HUES48 (cell line): ENCODE data around the gene DAB1.

ENCODE experiments used
- H3K27ac ChIP-seq: one replicate; pipeline ENCODE4 v1.7.0; 2013; ENCODE audit warnings: low read depth, low read length, inconsistent platforms
- H3K27me3 ChIP-seq: 2 replicates; pipeline ENCODE4 v1.6.1; 2013; ENCODE audit warnings: mild to moderate bottlenecking, low read length; ENCODE audit not compliant: control insufficient read depth, insufficient read depth
- H3K36me3 ChIP-seq: 2 replicates; pipeline ENCODE4 v1.6.1; 2013; ENCODE audit warnings: low read length; ENCODE audit not compliant: control insufficient read depth, insufficient read depth
- H3K4me1 ChIP-seq: 2 replicates; pipeline ENCODE4 v1.6.1; 2013; ENCODE audit warnings: mild to moderate bottlenecking, low read length; ENCODE audit not compliant: control insufficient read depth, insufficient read depth
- H3K4me3 ChIP-seq: 2 replicates; pipeline ENCODE4 v1.5.1; 2013; ENCODE audit warnings: mild to moderate bottlenecking, low read depth, low read length
- H3K9ac ChIP-seq: 2 replicates; pipeline ENCODE4 v1.6.1; 2013; ENCODE audit warnings: mild to moderate bottlenecking, low read depth, low read length, moderate library complexity
- H3K9me3 ChIP-seq: 2 replicates; pipeline ENCODE4 v1.6.1; 2013; ENCODE audit warnings: low read length; ENCODE audit not compliant: control insufficient read depth, insufficient read depth

DAB1 gene

DNA sequence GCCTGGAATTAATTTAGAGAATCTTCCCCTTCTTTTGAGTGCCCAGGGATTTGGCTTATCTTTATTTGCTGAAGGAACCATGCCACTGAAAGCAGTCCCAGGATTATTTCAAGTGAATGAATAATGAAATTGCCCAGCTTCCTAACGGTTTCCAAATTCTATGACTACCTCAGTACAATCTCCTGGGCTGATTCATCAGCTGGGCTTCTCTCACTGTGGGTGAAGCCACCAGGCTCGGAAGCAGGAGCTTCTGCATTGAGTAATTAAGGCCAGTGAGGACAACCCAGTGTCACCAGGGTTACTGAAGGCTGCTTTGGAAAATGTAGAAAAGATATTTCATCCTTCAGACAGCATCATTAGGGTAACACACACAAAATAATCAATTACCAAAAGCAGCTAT is 169.8 kb downstream of the DAB1 start:
- H3K27ac ChIP-seq = no peak overlapping the region
- H3K9me3 ChIP-seq = no peaks in the 10 kb centered on the region
- no peaks in the 10 kb centered on the region for H3K36me3 ChIP-seq
- no peak overlapping the region for H3K9ac ChIP-seq
- H3K4me3 ChIP-seq = no peak overlapping the region
- no peaks in the 10 kb centered on the region for H3K27me3 ChIP-seq
- H3K4me1 ChIP-seq = no peaks in the 10 kb centered on the region

DNA sequence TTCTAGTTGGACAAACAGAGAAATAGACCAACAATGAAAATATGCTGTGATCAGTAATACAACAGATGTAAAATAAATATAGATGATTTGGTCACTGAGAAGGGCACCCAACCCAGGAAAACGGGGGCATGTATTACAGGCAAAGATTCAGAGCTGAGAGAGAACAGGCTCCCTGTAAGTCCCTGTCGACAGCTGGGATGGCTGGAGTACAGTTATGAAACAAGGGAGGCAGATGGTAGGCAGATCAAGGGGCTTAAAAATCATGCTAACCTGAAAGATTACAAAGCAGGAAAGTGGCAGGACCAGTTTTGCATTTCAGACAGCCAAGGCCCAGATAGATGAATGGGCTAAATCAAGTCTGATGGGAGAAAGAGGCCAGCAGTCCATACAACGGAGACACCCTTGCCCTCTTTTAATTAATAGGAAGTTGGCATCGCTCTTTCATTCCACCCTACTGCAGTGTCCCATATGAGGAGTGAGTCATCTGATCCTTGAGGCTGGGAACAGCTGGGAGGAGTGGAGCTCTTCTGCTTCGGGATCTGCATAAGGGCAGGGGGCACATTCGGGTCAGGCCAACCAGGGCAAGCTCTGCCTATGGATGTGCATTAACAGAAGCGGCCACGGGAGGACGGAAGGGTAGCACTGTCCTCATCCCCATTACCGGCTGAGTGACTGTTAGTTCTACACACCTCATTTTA is 171.1 kb downstream of the DAB1 start:
- Histone ChIP-seq H3K36me3 (no peaks in the 10 kb centered on the region), H3K27ac (no peak overlapping the region), H3K9me3 (no peaks in the 10 kb centered on the region), H3K4me1 (no peaks in the 10 kb centered on the region), H3K9ac (no peak overlapping the region), H3K4me3 (no peak overlapping the region), H3K27me3 (no peaks in the 10 kb centered on the region)

DNA sequence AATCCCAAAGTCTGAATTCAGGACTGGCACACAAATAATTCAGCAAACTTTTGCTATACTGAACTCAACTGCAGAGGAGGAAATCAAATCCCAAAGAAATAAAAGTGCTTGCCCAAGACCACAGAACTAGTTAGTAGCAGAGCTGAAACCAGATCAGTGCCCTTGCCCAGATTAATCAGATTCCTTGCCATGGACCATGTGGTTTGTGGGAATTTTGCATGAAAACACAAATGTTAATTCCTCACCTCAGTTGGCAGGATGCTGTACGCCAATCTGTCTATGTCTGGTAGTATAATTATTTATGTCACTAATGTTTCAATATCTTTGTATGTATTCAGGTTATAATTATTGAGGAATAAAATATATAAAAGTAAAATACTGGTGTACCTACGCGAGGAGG is 173.8 kb downstream of the DAB1 start:
- no peaks in the 10 kb centered on the region for H3K36me3 ChIP-seq
- H3K27ac ChIP-seq = no peak overlapping the region
- no peaks in the 10 kb centered on the region for H3K4me1 ChIP-seq
- no peak overlapping the region for H3K4me3 ChIP-seq
- H3K27me3 ChIP-seq = no peaks in the 10 kb centered on the region
- H3K9me3 ChIP-seq = no peaks in the 10 kb centered on the region
- H3K9ac ChIP-seq = no peak overlapping the region

DNA sequence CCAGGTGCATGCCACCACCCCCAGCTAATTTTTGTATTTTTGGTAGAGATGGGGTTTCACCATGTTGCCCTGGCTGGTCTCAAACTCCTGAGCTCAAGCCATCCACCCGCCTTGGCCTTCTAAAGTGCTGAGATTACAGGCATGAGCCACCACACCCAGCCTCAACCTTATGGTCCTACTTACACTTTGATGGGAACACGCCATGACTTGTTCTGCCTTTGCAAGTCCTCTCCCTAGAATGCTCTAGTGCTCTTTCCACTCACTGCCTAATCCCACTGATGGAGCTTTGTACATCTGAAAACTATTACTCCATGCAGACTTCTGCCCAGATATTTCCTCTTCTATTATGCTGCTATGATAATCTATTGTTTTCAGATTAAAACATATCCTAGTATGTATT is 174.3 kb downstream of the DAB1 start:
- no peak overlapping the region for H3K27ac ChIP-seq
- H3K9me3 ChIP-seq = no peaks in the 10 kb centered on the region
- no peaks in the 10 kb centered on the region for H3K36me3 ChIP-seq

DNA sequence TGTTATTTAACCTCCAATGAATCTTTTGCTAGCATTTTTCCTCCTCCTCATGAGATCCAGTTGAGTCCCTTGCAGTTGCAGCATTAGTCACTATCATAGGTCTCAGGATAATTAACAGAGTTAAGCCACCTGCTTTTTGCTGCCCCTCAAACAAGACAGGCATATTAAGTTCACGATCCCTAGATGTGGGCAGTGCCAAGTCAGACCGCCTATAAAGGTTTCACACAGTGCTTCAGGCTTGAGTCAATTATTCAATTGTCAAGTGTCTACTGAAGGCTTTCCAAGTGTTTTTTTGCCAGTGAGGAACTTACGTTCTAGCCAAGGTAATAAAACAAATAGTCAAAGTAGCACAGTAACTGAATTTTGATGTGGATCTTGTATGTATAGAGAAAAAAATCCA is 175.0 kb downstream of the DAB1 start:
- Histone ChIP-seq H3K9me3 (no peaks in the 10 kb centered on the region), H3K4me1 (no peaks in the 10 kb centered on the region), H3K27me3 (no peaks in the 10 kb centered on the region), H3K27ac (no peak overlapping the region), H3K36me3 (no peaks in the 10 kb centered on the region), H3K4me3 (no peak overlapping the region), H3K9ac (no peak overlapping the region)

More for the DNA sequence above, 174.3 kb downstream of the DAB1 start:
- Histone ChIP-seq H3K4me3 (no peak overlapping the region), H3K27me3 (no peaks in the 10 kb centered on the region), H3K9ac (no peak overlapping the region), H3K4me1 (no peaks in the 10 kb centered on the region)

DNA sequence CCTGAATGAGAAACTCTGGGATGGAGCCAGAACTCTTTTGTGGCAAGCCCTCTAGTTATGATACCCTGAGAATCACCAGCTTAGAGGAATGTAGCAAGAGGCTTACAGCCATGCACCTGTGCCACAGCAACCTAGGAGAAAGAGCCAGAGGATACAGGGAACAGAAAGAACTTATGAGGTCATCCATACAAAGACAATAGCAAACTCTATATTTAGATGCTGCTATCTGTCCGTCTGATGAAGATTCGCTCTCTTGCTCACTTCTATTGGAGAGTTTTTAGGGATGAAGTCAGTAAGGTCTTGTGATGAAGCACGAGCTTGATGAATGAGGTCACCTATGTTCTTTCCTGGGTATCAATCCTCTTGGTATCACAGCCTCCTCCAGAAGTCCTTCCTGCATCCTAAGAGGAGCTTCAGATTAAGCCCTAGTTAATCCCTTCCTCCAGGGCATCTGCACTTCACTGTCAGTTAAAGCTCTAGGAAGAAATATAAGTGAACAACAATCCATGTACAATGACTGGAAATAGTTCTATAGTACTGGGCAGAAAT is 185.6 kb downstream of the DAB1 start:
- no peak overlapping the region for H3K27ac ChIP-seq
- H3K4me1 ChIP-seq = 0 out of 2 replicates have a peak, but pooled peaks cover 5% of the 10 kb centered on the region
- H3K9me3 ChIP-seq = no peaks in the 10 kb centered on the region
- no peaks in the 10 kb centered on the region for H3K27me3 ChIP-seq
- no peaks in the 10 kb centered on the region for H3K36me3 ChIP-seq
- no peak overlapping the region for H3K9ac ChIP-seq
- no peak overlapping the region for H3K4me3 ChIP-seq

DNA sequence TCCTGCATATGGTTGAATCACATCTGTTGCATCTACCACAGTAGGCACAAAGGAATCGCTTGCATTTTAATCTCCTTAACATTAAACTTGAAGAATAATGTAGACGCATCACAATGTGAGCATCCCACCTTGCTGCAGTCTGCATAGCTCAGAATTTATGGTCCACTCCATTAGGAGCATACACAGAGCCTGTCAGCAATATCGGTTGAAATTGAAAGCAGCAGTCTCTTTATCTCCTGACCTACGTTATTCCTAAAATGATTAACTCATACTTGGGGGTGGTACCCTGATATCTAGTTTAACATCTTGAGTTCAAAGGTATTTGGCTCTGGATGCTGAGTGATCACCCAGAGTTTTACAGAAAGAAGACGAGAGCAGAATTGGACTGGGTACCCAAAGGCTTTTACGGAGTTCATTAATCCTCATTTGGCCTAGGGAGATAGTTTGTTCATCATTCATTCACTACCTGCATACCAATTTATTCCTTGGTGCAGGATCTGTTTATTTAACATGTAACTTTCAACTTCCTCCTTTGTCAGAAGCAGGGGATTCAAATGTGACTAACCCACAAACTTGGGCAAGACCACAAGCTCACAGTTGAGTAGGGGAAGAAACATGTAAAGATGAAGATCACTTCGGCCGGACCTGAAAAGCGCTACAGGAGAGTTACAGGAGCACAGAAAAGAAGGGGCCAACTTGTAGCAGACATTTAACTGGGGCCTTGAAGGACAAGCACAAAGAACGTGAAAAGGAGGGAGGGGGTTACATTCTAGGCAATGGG is 187.9 kb downstream of the DAB1 start:
- Histone ChIP-seq H3K9me3 (no peaks in the 10 kb centered on the region), H3K27me3 (no peaks in the 10 kb centered on the region), H3K36me3 (no peaks in the 10 kb centered on the region), H3K9ac (no peak overlapping the region), H3K4me1 (0 out of 2 replicates have a peak, but pooled peaks cover 5% of the 10 kb centered on the region), H3K4me3 (no peak overlapping the region), H3K27ac (no peak overlapping the region)

DNA sequence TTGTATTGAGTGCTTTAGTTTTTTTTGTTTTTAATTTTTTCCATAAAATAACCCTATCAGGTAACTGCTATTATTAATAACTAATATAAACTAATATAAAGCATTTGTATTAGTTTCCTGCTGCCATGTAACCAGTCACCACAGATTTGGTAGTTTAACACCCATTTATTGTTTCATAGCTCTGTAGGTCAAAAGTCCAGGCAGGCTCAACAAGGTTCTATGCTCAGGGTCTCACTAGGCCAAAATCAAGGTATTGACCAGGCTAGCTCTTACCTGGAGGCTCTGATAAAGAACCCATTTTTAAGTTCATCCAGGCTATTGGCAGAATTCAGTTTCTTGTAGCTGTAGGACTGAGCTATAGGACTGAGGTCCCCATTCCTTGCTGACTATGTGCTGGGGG is 189.4 kb downstream of the DAB1 start:
- Histone ChIP-seq H3K4me3 (no peak overlapping the region), H3K9me3 (no peaks in the 10 kb centered on the region), H3K4me1 (0 out of 2 replicates have a peak, but pooled peaks cover 5% of the 10 kb centered on the region), H3K9ac (no peak overlapping the region), H3K27ac (no peak overlapping the region), H3K36me3 (no peaks in the 10 kb centered on the region), H3K27me3 (no peaks in the 10 kb centered on the region)

DNA sequence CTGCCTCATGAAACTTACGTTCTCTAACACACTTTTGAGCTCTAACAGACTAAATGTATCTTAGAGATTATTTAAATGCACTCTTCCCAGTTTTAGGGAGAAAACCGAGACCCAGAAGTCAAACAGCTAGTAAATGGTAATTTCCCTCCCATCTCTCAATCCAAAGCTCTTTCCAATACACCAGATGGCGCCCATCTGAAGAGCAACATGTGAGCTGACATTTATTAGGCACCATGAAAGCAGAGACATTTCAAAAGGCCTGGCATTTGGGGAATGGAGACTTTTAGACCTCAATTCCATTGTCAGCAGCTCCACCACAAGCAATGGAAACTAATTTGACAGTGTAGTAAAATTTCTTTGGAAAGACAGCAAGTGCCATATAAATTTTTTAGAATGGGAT is 191.4 kb downstream of the DAB1 start:
- H3K9ac ChIP-seq = no peak overlapping the region
- H3K4me3 ChIP-seq = no peak overlapping the region
- H3K27ac ChIP-seq = no peak overlapping the region
- H3K4me1 ChIP-seq = 0 out of 2 replicates have a peak, but pooled peaks cover 5% of the 10 kb centered on the region
- H3K36me3 ChIP-seq = no peaks in the 10 kb centered on the region
- H3K27me3 ChIP-seq = no peaks in the 10 kb centered on the region
- no peaks in the 10 kb centered on the region for H3K9me3 ChIP-seq

DNA sequence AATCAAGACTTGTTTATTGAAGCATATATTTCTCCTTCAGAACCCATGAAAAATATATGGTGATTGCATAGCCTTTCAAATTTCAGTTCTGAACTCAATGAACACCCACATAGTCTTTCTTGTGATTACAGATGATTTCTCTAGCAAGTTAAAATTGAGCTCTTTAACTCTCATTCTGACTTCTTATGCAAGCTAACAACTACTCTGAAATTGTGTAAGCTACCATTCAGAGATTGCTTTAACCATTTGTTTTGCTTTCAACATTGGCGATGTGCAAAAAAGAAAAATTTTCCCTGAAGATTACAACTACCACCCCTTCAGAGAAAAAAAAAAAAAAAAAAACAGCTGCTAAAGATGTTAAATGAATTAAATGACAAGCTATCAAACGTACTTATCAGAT is 193.9 kb downstream of the DAB1 start:
- H3K27me3 ChIP-seq = no peaks in the 10 kb centered on the region
- no peak overlapping the region for H3K4me3 ChIP-seq
- peaks cover 1% of the 10 kb centered on the region; the same call in 1 of the 2 replicates for H3K4me1 ChIP-seq
- H3K9ac ChIP-seq = no peak overlapping the region
- H3K27ac ChIP-seq = no peak overlapping the region
- H3K9me3 ChIP-seq = no peaks in the 10 kb centered on the region
- H3K36me3 ChIP-seq = no peaks in the 10 kb centered on the region

DNA sequence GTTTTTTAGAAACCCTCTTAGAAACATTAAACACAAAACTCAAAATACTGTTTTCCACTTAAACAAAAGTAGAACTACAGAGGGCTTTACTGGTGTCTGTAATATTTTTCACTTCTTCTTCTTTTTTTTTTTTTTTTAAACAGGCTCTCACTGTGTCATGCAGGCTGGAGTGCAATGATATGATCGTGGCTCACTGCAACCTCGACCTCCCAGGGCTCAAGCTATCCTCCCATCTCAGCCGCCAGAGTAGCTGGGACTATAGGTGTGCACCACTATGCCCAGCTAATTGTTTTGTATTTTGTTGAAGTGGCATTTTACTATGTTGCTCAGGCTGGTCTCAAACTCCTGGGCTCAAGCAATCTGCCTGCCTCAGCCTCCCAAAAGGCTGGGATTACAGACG is 194.8 kb downstream of the DAB1 start:
- no peak overlapping the region for H3K4me3 ChIP-seq
- H3K27me3 ChIP-seq = no peaks in the 10 kb centered on the region
- H3K4me1 ChIP-seq = peaks cover 8% of the 10 kb centered on the region; the same call in 1 of the 2 replicates
- no peak overlapping the region for H3K9ac ChIP-seq
- H3K27ac ChIP-seq = no peak overlapping the region
- H3K9me3 ChIP-seq = no peaks in the 10 kb centered on the region
- no peaks in the 10 kb centered on the region for H3K36me3 ChIP-seq
